A673 (cell line): ENCODE measurements around the gene MGLL. TPM values are rescaled to one million over a fixed set of nuclear protein-coding genes. Genes with fewer than 3 reads are reported as not detected.

ENCODE experiments used
- BruUV-seq: library from RNA; stranded (reverse); fragments of 400-500 nt; replicated peaks from 2 replicates; lab custom pipeline; 2021; lab: Mats Ljungman, UMichigan
- CTCF ChIA-PET: fragments of 300-600 bp; sonication (Branson Sonifier 250); formaldehyde crosslinking; loops from one replicate; lab custom pipeline; 2022; ENCODE audit warnings: antibody characterized with exemption; lab: Charles Lee
- POLR2A ChIA-PET: fragments of 300-600 bp; sonication (Branson Sonifier 250); formaldehyde crosslinking; loops from one replicate; lab custom pipeline; 2022; ENCODE audit warnings: antibody characterized with exemption; ENCODE audit not compliant: low non-redundant PET; lab: Charles Lee
- DNase-seq: peaks from one replicate; pipeline ENCODE4 v3.0.0-alpha.2; 2015; ENCODE audit warnings: low spot score
- H3K27ac ChIP-seq: fragments of 200-600 bp; sonication (generic); 2 replicates; pipeline ENCODE4 v1.5.1; 2016; ENCODE audit warnings: mixed run types, low read depth, mild to moderate bottlenecking, mixed read lengths, antibody characterized with exemption, low read length; ENCODE audit not compliant: poor library complexity, severe bottlenecking
- H3K27me3 ChIP-seq: fragments of 200-600 bp; sonication (generic); replicated peaks from 2 replicates; pipeline ENCODE4 v1.6.1; 2017; ENCODE audit warnings: mixed run types, low read depth, mild to moderate bottlenecking, mixed read lengths, antibody characterized with exemption, low read length; ENCODE audit not compliant: insufficient read depth, poor library complexity
- H3K36me3 ChIP-seq: fragments of 200-600 bp; sonication (generic); 2 replicates; pipeline ENCODE4 v1.6.1; 2016; ENCODE audit warnings: mixed run types, mild to moderate bottlenecking, mixed read lengths, antibody characterized with exemption, low read length; ENCODE audit not compliant: insufficient read depth, poor library complexity, severe bottlenecking
- H3K4me1 ChIP-seq: fragments of 200-600 bp; sonication (generic); 2 replicates; pipeline ENCODE4 v1.6.1; 2017; ENCODE audit warnings: mixed run types, mild to moderate bottlenecking, mixed read lengths, antibody characterized with exemption, low read length; ENCODE audit not compliant: insufficient read depth, poor library complexity, severe bottlenecking
- H3K4me3 ChIP-seq: fragments of 200-600 bp; sonication (generic); 2 replicates; pipeline ENCODE4 v1.5.1; 2016; ENCODE audit warnings: low read depth, mixed run types, mild to moderate bottlenecking, mixed read lengths, low read length; ENCODE audit not compliant: poor library complexity, severe bottlenecking
- H3K9me3 ChIP-seq: fragments of 200-600 bp; sonication (generic); 2 replicates; pipeline ENCODE4 v1.6.1; 2016; ENCODE audit warnings: mixed run types, low read depth, mild to moderate bottlenecking, mixed read lengths, antibody characterized with exemption, low read length; ENCODE audit not compliant: poor library complexity, severe bottlenecking
- CTCF ChIP-seq: fragments of 300-800, 200-600 bp; sonication (generic); conservative IDR thresholded peaks from 2 replicates; pipeline ENCODE4 v1.5.1; 2017; ENCODE audit warnings: low read depth, mild to moderate bottlenecking, antibody characterized with exemption, low read length, moderate library complexity, mixed read lengths
- EZH2 ChIP-seq: fragments of 200-600 bp; sonication (generic); IDR thresholded peaks from 2 replicates; pipeline ENCODE4 v1.6.1; 2017; ENCODE audit warnings: borderline replicate concordance, low read depth, mild to moderate bottlenecking, mixed read lengths, antibody characterized with exemption, low read length; ENCODE audit not compliant: poor library complexity, severe bottlenecking
- intact Hi-C: fragments of 100-400 bp; cut with micrococcal nuclease; formaldehyde crosslinking; loops from one replicate; pipeline ENCODE4 v1.10.0; 2022; ENCODE audit not compliant: unreplicated experiment
- total RNA-seq: library from RNA; stranded (reverse); gene quantifications from 2 replicates; pipeline ENCODE4 v1.2.3, GENCODE V29; 2021

The MGLL gene
- total RNA-seq, 1 experiment from 2014 or later = 0.39 TPM

GRCh38 chr3:127815001-127815400 is 7.3 kb downstream of the MGLL start:
- DNase-seq = no peak
- peaks cover 20% of the 10 kb centered on the region for H3K27me3 ChIP-seq
- POLR2A ChIA-PET = no interaction called here
- no peaks in the 10 kb centered on the region for H3K9me3 ChIP-seq
- TF ChIP-seq CTCF (no peak), EZH2 (no peak)
- H3K4me1 ChIP-seq = no peaks in the 10 kb centered on the region
- BruUV-seq = no TSS peak
- CTCF ChIA-PET = no interaction called here
- H3K4me3 ChIP-seq = no peak overlapping the region
- H3K27ac ChIP-seq = no peak overlapping the region
- no peaks in the 10 kb centered on the region for H3K36me3 ChIP-seq
- intact Hi-C loops = no loop called here

DNA sequence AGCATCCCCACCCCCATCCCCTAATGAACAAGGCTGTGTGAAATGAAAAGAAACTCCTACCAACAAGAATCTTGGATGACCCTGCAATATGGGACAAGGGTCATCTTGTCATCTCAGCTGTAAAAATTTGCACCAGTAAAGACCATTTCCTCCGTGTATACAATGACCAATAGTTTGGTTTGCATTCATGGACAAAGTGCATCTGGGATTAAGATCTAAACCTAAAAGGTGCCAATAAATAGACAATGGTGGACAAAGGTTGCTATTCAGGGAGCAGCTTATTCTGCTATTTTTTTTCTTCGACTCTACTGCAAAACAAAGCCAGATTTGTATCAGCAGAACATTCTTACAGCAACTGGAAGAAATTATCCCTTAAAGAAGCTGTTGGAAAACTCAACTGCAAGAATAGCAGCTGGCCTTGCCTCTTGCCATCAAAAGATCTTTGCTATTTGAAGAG is 8.0 kb downstream of the MGLL start:
- Histone ChIP-seq H3K36me3 (no peaks in the 10 kb centered on the region), H3K9me3 (no peaks in the 10 kb centered on the region), H3K27ac (no peak overlapping the region), H3K4me3 (no peak overlapping the region), H3K4me1 (no peaks in the 10 kb centered on the region), H3K27me3 (peaks cover 20% of the 10 kb centered on the region)
- intact Hi-C loops = no loop called here
- BruUV-seq = no TSS peak
- POLR2A ChIA-PET = no interaction called here
- TF ChIP-seq CTCF (no peak), EZH2 (no peak)
- DNase-seq = no peak
- CTCF ChIA-PET = no interaction called here

GRCh38 chr3:127812151-127812550 is 10.2 kb downstream of the MGLL start:
- no TSS peak for BruUV-seq
- H3K27ac ChIP-seq = no peak overlapping the region
- no peak for DNase-seq
- H3K9me3 ChIP-seq = no peaks in the 10 kb centered on the region
- no peaks in the 10 kb centered on the region for H3K4me1 ChIP-seq
- no peak overlapping the region for H3K4me3 ChIP-seq
- POLR2A ChIA-PET = no interaction called here
- H3K36me3 ChIP-seq = no peaks in the 10 kb centered on the region
- CTCF ChIA-PET = no interaction called here
- peaks cover 25% of the 10 kb centered on the region for H3K27me3 ChIP-seq
- intact Hi-C loops = no loop called here
- TF ChIP-seq CTCF (no peak), EZH2 (no peak)
